ENCODE results near the gene ATP13A4.

The ATP13A4 gene

GRCh38 chr3:193499801-193500485, 54.8 kb downstream of the ATP13A4 start:
- Histone ChIP-seq H3K27me3 (ENCODE audit: insufficient read depth, low read depth, severe bottlenecking) (no peaks in the 10 kb centered on the region), H3K9me3 (ENCODE audit: severe bottlenecking) (no peaks in the 10 kb centered on the region), H3K36me3 (no peaks in the 10 kb centered on the region), H3K27ac (no peak overlapping the region), H3K4me3 (ENCODE audit: low read depth, low read length) (no peak overlapping the region)
- DNase-seq = no peak
- no peak for TF ChIP-seq CTCF (IDR thresholded peaks at IDR 0.05; ENCODE audit: low read depth, low read length)

GRCh38 chr3:193499136-193499770, 55.4 kb downstream of the ATP13A4 start:
- no peak for DNase-seq
- H3K9me3 ChIP-seq (ENCODE audit: severe bottlenecking) = no peaks in the 10 kb centered on the region
- no peaks in the 10 kb centered on the region for H3K36me3 ChIP-seq
- H3K4me3 ChIP-seq (ENCODE audit: low read depth, low read length) = no peak overlapping the region
- no peaks in the 10 kb centered on the region for H3K27me3 ChIP-seq (ENCODE audit: insufficient read depth, low read depth, severe bottlenecking)
- H3K27ac ChIP-seq = no peak overlapping the region
- TF ChIP-seq CTCF (IDR thresholded peaks at IDR 0.05; ENCODE audit: low read depth, low read length) = no peak

- no peaks in the 10 kb centered on the region for H3K36me3 ChIP-seq
- no peaks in the 10 kb centered on the region for H3K9me3 ChIP-seq (ENCODE audit: severe bottlenecking)
- no peak overlapping the region for H3K4me3 ChIP-seq (ENCODE audit: low read depth, low read length)
- H3K27me3 ChIP-seq (ENCODE audit: insufficient read depth, low read depth, severe bottlenecking) = no peaks in the 10 kb centered on the region
- TF ChIP-seq CTCF (IDR thresholded peaks at IDR 0.05; ENCODE audit: low read depth, low read length) = no peak
- no peak overlapping the region for H3K27ac ChIP-seq
- no peak for DNase-seq
Measured at GRCh38 chr3:193498215-193498614, 56.5 kb downstream of the ATP13A4 start.

DNA sequence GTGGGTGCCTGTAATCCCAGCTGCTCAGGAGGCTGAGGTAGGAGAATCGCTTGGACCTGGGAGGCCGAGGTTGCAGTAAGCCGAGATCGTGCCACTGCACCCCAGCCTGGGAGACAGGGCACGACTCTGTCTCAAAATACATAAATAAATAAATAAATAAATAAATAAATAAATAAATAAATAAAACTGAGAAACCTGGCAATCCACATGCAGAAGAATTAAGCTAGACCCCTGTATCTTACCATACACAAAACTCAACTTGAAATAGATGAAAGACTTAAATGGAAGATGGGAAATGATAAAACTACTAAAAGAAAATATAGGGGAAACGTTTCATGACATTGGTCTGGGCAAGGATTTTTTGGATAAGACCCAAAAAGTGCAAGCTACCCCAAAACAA, 58.0 kb downstream of the ATP13A4 start:
- no peak overlapping the region for H3K27ac ChIP-seq
- H3K36me3 ChIP-seq = no peaks in the 10 kb centered on the region
- H3K4me3 ChIP-seq (ENCODE audit: low read depth, low read length) = no peak overlapping the region
- H3K27me3 ChIP-seq (ENCODE audit: insufficient read depth, low read depth, severe bottlenecking) = no peaks in the 10 kb centered on the region
- H3K9me3 ChIP-seq (ENCODE audit: severe bottlenecking) = no peaks in the 10 kb centered on the region
- no peak for TF ChIP-seq CTCF (IDR thresholded peaks at IDR 0.05; ENCODE audit: low read depth, low read length)
- DNase-seq = no peak

GRCh38 chr3:193491026-193491425, 63.7 kb downstream of the ATP13A4 start:
- no peaks in the 10 kb centered on the region for H3K36me3 ChIP-seq
- no peak for TF ChIP-seq CTCF (IDR thresholded peaks at IDR 0.05; ENCODE audit: low read depth, low read length)
- no peak for DNase-seq
- no peaks in the 10 kb centered on the region for H3K9me3 ChIP-seq (ENCODE audit: severe bottlenecking)
- no peak overlapping the region for H3K4me3 ChIP-seq (ENCODE audit: low read depth, low read length)
- H3K27me3 ChIP-seq (ENCODE audit: insufficient read depth, low read depth, severe bottlenecking) = no peaks in the 10 kb centered on the region
- no peak overlapping the region for H3K27ac ChIP-seq

Data from WERI-Rb-1 (cell line).